Measurements from ENCODE around the gene HNRNPA2B1.
A peak's percentile ranks its signal among the peaks of the same experiment; 100 is the strongest.
"Not testable (repeated sequence)": the region's sequence is repeated elsewhere in the genome, so short reads cannot be mapped to it uniquely, and the experiment has no call there.

The HNRNPA2B1 gene

GRCh38 chr7:26197153-26198115 lies 3.1 kb downstream of the HNRNPA2B1 start:
- no peak for DNase-seq

DNA sequence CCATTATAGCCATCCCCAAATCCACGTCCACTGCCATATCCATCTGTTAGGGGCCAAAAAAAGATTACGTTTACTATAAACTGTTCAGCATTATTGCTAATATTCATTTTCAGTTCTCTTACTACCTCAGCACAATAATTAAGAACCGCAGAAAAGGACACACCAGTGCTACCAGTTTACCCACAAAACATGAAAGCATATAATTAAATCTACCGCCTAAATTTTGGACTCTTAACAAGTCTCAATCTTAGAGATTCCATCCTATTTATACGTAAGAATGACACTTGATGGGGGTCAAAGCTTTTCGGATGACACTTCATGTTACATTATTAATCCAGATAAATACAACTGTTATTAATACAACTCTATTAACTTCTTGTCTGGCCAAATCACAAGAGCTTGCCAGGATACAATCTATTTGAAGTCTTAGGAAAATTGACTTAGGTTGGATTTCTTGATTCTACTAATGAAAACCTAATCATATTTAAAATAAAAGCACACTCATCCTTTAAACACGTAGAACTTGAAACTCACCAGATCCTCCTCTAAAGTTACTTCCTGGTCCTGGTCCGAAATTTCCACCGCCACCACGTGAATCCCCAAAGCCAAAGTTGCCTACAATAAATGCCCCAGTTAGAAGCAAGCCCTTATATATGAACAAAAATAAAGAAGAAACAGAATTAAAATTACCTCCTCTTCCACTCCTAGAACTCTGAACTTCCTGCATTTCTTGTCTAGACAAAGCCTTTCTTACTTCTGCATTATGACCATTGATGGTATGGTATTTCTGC lies 4.5 kb downstream of the HNRNPA2B1 start:
- DNase-seq, result no peak

GRCh38 chr7:26195182-26195581 lies 5.4 kb downstream of the HNRNPA2B1 start:
- DNase-seq, result no peak

DNA sequence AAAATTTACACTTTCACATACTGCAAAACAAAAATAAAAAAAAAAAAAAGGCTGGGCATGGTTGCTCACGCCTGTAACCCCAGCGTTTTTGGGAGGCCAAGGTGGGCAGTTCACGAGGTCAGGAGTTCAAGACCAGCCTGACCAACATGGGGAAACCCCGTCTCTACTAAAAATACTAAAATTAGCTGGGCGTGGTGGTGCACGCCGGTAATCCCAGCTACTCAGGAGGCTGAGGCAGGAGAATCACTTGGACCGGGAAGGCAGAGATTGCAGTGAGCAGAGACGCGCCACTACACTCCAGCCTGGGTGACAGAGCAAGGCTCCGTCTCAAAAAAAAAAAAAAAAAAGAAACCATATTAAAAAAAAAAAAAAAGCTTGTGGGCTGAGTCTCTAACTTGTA lies 5.8 kb downstream of the HNRNPA2B1 start:
- not testable (repeated sequence) for DNase-seq

- no peak for DNase-seq
Measured at GRCh38 chr7:26193432-26194207, 6.9 kb downstream of the HNRNPA2B1 start.

DNA sequence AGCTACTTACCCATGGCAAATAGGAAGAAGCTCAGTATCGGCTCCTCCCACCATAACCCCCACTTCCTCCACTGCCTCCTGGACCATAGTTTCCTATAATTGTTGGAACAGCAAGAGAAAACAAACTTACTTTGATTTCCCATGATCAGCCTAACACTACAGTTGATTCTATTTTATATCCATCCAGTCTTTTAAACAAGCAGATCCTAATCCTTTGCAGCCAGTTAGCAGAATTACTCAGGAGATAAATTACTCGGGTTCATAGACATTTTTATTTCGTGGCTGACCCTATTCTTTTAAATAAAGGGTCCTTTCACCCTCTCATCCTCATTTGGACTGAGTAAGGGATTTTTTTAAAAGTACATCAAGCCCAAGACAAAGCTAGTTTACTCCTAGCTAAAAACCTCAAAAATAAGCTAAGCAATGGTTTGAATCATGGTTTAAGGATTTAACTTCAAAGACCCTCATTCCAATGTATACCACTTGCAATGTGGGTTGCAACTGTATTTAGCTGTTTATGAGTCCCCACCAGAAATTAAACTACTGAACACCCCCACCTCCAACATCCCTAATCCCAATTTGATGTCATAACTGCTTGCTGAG lies 8.0 kb downstream of the HNRNPA2B1 start:
- DNase-seq, result no peak

DNA sequence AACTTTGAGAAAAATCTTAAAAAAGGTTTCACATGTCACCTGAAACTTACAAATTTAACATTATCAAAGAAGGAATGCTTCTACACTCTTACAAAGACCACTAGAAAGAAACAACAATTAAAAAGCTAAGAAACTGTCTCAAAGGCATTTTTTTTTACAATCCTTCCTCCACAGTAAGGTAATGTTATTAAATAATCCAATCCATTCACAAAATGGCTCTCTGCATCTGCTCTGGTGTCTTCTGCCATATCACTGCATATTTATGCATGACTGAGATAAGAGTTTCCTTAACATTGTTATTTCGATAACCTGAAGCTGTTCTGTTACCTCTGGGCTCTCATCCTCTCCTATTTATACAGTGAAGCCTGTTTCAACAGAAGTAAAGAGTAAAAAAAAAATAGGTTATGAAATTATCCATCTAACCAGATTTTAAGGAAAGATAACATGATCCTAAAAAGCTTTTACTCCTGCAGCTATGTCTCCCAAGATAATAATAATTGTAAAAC lies 8.5 kb downstream of the HNRNPA2B1 start:
- no peak for DNase-seq

GRCh38 chr7:26191233-26191973 lies 9.1 kb downstream of the HNRNPA2B1 start:
- no peak for DNase-seq

- no peak for DNase-seq
Measured at GRCh38 chr7:26190417-26190869, 10.1 kb downstream of the HNRNPA2B1 start.

DNA sequence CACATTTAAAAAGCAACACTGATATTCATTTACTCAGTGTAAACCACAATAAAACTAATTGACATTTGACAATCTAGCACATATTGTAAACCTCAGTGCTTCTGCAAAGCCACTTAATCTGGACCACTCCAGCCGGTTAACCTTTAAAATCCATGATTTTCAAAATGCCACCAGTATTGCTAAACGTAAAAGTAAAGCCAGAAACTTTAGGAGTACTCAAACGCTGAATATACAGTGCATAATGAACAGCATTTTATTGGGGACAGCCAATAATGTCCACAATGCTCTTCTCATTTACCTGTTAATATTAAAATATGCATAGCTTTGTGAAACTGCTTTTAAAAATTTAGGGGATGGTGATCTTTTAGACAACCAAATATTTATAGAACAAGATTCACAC lies 10.8 kb downstream of the HNRNPA2B1 start:
- no peak for DNase-seq

DNA sequence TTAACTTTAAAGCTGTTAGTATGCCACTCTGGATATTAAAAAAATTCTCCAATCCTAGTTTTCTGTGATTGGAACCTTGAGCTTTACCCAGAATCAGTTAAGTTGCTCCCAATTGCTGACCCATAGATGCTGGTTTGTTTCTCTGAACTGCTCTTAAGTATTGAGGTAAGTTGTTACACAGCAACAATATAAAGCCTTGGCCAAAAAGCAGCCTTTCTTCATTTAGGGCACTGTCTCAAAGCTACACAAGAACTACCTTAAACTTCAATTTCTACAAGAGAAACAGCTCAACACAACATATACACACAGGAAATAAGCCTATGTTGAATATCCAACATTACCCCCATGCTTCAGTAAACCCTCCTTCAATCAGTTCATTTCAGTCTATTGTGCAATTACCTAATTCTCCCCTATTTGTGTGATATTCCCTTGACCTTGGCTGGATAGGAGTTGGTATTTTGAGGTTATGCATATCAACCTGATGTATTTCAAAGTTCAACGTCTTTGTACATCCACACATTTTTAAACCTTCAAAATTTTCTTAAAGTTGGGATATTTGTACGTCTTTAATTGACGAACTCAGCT lies 11.5 kb downstream of the HNRNPA2B1 start:
- DNase-seq, result no peak

- peak; percentile 27 for DNase-seq
Measured at GRCh38 chr7:26188206-26188956, 12.2 kb downstream of the HNRNPA2B1 start.

DNA sequence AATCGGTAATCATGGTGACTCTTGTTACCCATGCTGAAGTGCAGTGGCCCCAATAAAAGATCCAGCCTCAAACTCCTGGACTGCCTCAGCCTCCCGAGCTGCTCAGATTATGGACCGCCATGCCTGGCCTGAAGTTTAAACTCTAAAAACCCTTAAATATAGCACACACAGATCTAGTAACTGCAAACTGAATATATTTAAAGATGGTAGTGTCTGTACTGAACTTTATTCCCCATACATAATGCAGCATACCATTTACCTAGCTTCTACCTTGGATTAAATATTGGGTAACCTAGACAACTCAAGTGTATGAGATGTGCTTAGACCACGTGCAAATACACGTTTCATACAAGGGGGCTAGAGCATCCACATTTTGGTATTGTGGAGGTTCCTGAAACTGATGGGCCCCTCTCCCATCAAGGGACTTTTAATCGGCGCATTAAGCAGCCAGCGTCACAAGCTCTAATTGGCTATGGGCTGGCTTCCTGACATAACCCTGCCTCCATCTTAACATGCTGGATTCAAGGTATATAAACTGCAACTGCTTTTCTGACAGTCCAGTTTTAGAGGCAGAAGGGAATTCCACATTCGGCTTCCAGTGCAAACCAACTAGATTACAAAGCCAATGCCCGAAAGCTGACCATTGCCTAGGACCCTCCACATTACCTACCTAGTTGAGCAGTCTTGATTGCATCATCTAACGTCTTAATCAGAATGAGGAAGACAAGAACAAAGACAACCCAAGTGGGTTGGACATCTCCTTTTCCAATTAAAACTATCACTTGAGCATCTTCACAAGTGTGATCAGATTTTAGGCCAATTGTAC lies 13.0 kb downstream of the HNRNPA2B1 start:
- DNase-seq, result no peak

GRCh38 chr7:26186364-26187311 lies 13.9 kb downstream of the HNRNPA2B1 start:
- no peak for DNase-seq

DNA sequence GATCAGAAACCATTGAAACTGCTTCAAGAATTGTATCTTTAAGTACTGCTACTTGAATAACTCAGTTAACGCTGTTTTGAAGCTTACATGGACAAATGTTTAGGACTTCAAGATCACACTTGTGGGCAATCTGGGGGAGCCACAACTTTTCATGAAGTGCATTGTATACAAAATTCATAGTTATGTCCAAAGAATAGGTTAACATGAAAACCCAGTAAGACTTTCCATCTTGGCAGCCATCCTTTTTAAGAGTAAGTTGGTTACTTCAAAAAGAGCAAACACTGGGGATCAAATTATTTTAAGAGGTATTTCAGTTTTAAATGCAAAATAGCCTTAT lies 14.7 kb downstream of the HNRNPA2B1 start:
- DNase-seq, result no peak

- no peak for DNase-seq
Measured at GRCh38 chr7:26185131-26185843, 15.3 kb downstream of the HNRNPA2B1 start.

DNA sequence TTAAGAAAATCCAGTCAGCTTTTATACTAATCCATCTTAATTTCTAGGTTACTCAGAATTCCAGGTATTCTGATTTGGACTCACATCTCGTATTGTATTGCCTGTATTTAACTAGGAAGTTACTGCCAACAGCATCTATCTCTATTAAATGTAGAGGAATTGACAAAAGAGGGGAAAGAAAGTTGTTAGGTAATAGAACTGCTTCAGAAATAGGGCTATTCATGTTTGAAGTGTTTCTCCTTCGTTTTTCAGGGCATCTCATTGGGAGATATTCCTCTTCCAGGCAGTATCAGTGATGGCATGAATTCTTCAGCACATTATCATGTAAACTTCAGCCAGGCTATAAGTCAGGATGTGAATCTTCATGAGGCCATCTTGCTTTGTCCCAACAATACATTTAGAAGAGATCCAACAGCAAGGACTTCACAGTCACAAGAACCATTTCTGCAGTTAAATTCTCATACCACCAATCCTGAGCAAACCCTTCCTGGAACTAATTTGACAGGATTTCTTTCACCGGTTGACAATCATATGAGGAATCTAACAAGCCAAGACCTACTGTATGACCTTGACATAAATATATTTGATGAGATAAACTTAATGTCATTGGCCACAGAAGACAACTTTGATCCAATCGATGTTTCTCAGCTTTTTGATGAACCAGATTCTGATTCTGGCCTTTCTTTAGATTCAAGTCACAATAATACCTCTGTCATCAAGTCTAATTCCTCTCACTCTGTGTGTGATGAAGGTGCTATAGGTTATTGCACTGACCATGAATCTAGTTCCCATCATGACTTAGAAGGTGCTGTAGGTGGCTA lies 16.1 kb downstream of the HNRNPA2B1 start:
- not testable (repeated sequence) for DNase-seq
